ENCODE results near the gene DPEP3. TPM values are rescaled to one million over a fixed set of nuclear protein-coding genes. Genes with fewer than 3 reads are reported as not detected.

The DPEP3 gene
- total and polyA plus RNA-seq, 3 donors from 2014 or later, result 61.0 to 138 (median 127) TPM

DNA sequence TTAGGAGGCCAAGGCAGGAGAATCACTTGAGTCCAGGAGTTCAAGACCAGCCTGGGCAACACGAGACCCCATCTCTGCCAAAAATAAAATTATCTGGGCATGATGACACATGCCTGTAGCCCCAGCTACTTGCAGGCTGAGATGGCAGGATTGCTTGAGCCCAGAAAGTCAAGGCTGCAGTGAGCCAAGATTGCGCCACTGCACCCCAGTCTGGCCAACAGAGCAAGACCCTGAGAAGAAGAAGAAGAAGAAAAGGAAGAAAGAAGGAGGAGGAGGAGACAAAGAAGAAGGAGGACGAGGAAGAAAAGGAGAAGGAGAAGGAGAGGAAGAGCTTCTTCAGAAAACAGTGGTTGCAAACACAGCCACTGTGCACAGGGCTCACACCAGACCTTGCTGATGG, 8.4 kb upstream of the DPEP3 start:
- no peak for DNase-seq
- 88 to 93% methylated on average over 3 of the region's 3 CpGs for WGBS, 2 donors

DNA sequence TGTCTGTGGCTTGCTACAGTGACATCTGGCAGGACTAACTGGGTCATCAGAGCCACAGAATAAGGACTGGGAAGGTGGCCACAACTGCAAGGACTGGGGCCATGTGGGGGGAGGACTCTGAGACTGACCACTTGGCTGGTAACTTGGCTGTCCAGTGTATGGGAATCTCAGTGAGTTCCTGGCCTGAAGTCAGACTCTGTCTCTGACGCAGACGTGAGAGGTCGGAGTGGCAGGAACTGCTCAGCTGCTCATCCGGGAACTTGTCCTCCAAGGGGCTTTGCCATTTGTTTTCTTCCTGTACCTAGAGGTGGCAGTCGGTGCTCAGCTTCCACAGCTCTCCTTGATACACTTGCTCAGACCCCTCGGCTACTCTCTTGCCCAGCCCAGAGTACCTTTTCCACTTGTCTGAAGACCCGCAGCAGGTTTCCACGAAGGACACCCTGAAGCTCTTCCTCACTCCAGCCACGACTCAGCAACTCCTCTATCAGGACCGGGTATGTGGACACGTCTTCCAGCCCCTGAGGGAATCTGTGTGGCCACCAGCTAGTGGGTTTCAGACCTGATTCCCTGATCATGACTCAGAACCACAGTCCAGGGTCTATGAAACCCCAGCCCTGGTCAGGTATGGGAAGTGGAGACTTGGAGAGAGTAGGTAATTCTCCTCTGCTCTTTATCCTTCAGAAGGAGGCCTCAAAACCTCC, 7.3 kb upstream of the DPEP3 start:
- 65 to 73% methylated on average over 11 of the region's 11 CpGs for WGBS, 2 donors
- intact Hi-C loops (cut with DNase I; ENCODE audit: low total_unique reads), result no loop called here
- Histone ChIP-seq H3K27ac (no peak overlapping the region), H3K36me3 (ENCODE audit: low read depth, missing control alignments) (no peaks in the 10 kb centered on the region), H3K27me3 (no peaks in the 10 kb centered on the region), H3K4me1 (no peaks in the 10 kb centered on the region), H3K9me3 (no peaks in the 10 kb centered on the region), H3K4me3 (no peak overlapping the region)
- TF ChIP-seq, protein P1, sequence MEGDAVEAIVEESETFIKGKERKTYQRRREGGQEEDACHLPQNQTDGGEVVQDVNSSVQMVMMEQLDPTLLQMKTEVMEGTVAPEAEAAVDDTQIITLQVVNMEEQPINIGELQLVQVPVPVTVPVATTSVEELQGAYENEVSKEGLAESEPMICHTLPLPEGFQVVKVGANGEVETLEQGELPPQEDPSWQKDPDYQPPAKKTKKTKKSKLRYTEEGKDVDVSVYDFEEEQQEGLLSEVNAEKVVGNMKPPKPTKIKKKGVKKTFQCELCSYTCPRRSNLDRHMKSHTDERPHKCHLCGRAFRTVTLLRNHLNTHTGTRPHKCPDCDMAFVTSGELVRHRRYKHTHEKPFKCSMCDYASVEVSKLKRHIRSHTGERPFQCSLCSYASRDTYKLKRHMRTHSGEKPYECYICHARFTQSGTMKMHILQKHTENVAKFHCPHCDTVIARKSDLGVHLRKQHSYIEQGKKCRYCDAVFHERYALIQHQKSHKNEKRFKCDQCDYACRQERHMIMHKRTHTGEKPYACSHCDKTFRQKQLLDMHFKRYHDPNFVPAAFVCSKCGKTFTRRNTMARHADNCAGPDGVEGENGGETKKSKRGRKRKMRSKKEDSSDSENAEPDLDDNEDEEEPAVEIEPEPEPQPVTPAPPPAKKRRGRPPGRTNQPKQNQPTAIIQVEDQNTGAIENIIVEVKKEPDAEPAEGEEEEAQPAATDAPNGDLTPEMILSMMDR (IDR thresholded peaks at IDR 0.05), result no peak
- peak; percentile 41 for DNase-seq

More for the DNA sequence above, 8.4 kb upstream of the DPEP3 start:
- peaks cover 4% of the 10 kb centered on the region for H3K4me1 ChIP-seq
- H3K27ac ChIP-seq, result no peak overlapping the region
- intact Hi-C loops (cut with DNase I; ENCODE audit: low total_unique reads), result no loop called here
- H3K9me3 ChIP-seq, result no peaks in the 10 kb centered on the region
- TF ChIP-seq, protein P1 (IDR thresholded peaks at IDR 0.05), result no peak
- TF ChIP-seq POLR2A (IDR thresholded peaks at IDR 0.05), result no peak
- H3K27me3 ChIP-seq, result no peaks in the 10 kb centered on the region
- H3K4me3 ChIP-seq, result no peak overlapping the region
- H3K36me3 ChIP-seq (ENCODE audit: low read depth, missing control alignments), result no peaks in the 10 kb centered on the region

DNA sequence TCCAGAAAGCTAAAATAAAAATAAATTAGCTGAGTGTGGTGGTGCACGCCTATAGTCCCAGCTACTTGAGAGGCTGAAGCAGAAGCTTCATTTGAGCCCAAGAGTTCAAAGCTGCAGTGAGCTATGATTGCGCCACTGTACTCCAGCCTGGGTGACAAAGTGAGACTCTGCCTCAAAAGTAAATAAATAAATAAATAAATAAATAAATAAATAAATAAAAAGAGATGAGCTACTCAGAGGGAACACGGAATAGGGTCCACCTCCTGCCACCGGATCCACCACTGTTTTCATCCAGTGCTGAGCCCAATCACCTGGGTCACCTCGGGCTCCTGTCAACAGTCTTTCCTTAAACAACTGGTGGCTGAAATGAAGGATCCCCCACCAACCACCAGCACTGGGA, 6.7 kb upstream of the DPEP3 start:
- H3K4me1 ChIP-seq, result no peaks in the 10 kb centered on the region
- intact Hi-C loops (cut with DNase I; ENCODE audit: low total_unique reads), result no loop called here
- 87 to 94% methylated on average over 5 of the region's 5 CpGs for WGBS, 2 donors

DNA sequence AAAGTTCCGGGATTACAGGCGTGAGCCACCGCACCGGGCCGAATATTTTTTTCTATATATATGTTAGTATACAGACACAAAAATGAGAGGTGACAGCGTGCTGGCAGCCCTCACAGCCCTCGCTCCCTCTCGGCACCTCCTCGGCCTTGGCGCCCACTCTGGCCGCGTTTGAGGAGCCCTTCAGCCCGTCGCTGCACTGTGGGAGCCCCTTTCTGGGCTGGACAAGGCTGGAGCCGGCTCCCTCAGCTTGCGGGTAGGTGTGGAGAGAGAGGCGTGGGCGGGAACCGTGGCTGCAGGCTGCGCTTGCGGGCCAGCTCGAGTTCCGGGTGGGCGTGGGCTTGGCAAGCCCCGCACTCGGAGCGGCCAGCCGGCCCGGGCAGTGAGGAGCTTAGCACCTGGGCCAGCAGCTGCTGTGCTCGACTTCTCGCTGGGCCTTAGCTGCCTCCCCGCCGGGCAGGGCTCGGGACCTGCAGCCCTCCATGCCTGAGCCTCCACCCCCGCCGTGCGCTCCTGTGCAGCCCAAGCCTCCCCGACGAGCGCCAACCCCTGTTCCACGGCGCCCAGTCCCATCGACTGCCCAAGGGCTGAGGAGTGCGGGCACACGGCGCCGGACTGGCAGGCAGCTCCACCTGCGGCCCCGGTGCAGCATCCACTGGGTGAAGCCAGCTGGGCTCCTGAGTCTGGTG, 1.9 kb upstream of the DPEP3 start:
- no peaks in the 10 kb centered on the region for H3K36me3 ChIP-seq (ENCODE audit: low read depth, missing control alignments)
- H3K4me3 ChIP-seq, result peak overlapping the region; percentile 26 to 44
- DNase-seq, result no peak
- WGBS, 2 donors, result 71 to 72% methylated on average over 37 to 49 of the region's 49 CpGs
- intact Hi-C loops (cut with DNase I; ENCODE audit: low total_unique reads), result no loop called here
- no peak overlapping the region for H3K27ac ChIP-seq
- no peaks in the 10 kb centered on the region for H3K27me3 ChIP-seq
- no peaks in the 10 kb centered on the region for H3K4me1 ChIP-seq
- no peaks in the 10 kb centered on the region for H3K9me3 ChIP-seq
- no peak for TF ChIP-seq POLR2A (IDR thresholded peaks at IDR 0.05)
- TF ChIP-seq, protein P1 (IDR thresholded peaks at IDR 0.05), result no peak

More for the DNA sequence above, 6.7 kb upstream of the DPEP3 start:
- H3K27me3 ChIP-seq, result no peaks in the 10 kb centered on the region
- no peak for DNase-seq
- H3K4me3 ChIP-seq, result no peak overlapping the region
- no peak overlapping the region for H3K27ac ChIP-seq
- TF ChIP-seq, protein P1 (IDR thresholded peaks at IDR 0.05), result no peak
- TF ChIP-seq POLR2A (IDR thresholded peaks at IDR 0.05), result no peak
- no peaks in the 10 kb centered on the region for H3K9me3 ChIP-seq
- no peaks in the 10 kb centered on the region for H3K36me3 ChIP-seq (ENCODE audit: low read depth, missing control alignments)
